Measurements from ENCODE around the gene PRKN. TPM values are rescaled to one million over a fixed set of nuclear protein-coding genes. Genes with fewer than 3 reads are reported as not detected.

PRKN gene
- total RNA-seq, 4 donors from 2014 or later: 6.3 to 11.9 (median 9.5) TPM

- no peak for DNase-seq (ENCODE audit: low spot score in 2 of 2)
- 88 to 91% methylated on average over 2 of the region's 2 CpGs for WGBS, 2 donors
- TF ChIP-seq CTCF (IDR thresholded peaks at IDR 0.05) (no peak), POLR2A (IDR thresholded peaks at IDR 0.05) (no peak)
- no peak overlapping the region for H3K4me3 ChIP-seq (ENCODE audit: low read depth, poor library complexity, severe bottlenecking)
- intact Hi-C loops (cut with DNase I; ENCODE audit: low total_unique reads): no loop called here
Measured at GRCh38 chr6:162710936-162711335, 16.6 kb downstream of the PRKN start.

- 87 to 100% methylated on average over 1 of the region's 1 CpG for WGBS, 2 donors
- H3K4me3 ChIP-seq (ENCODE audit: low read depth, poor library complexity, severe bottlenecking): no peak overlapping the region
- DNase-seq (ENCODE audit: low spot score in 2 of 2): no peak
- intact Hi-C loops (cut with DNase I; ENCODE audit: low total_unique reads): no loop called here
- no peak for TF ChIP-seq CTCF (IDR thresholded peaks at IDR 0.05)
- no peak for TF ChIP-seq POLR2A (IDR thresholded peaks at IDR 0.05)
Measured at GRCh38 chr6:162710419-162710818, 17.1 kb downstream of the PRKN start.

DNA sequence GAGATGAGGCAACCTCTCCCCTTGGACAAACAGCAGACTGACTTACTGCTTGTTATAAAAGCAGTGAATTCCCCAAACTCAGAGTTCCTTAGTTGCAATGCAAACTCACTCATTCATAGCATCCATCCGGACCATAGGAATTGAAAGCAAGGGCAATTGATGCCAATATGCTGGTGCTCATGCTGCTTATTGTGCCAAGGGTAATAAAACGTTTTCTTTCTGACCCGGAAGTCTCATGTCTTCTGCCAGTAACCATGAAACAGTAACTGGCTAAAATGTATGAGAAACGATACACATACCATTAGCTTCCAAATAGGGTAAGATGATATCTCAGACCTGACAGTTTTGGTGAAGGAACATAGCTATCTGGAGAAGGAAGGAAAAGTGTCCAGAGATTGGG, 18.1 kb downstream of the PRKN start:
- H3K4me3 ChIP-seq (ENCODE audit: low read depth, poor library complexity, severe bottlenecking): no peak overlapping the region
- TF ChIP-seq POLR2A (IDR thresholded peaks at IDR 0.05): no peak
- intact Hi-C loops (cut with DNase I; ENCODE audit: low total_unique reads): no loop called here
- DNase-seq (ENCODE audit: low spot score in 2 of 2): no peak
- WGBS, 2 donors: 81 to 89% methylated on average over 4 of the region's 4 CpGs

GRCh38 chr6:162708971-162709370, 18.6 kb downstream of the PRKN start:
- WGBS, 2 donors: 99 to 100% methylated on average over 6 of the region's 6 CpGs
- intact Hi-C loops (cut with DNase I; ENCODE audit: low total_unique reads): no loop called here
- TF ChIP-seq CTCF (IDR thresholded peaks at IDR 0.05): no peak
- no peak for TF ChIP-seq POLR2A (IDR thresholded peaks at IDR 0.05)
- no peak overlapping the region for H3K4me3 ChIP-seq (ENCODE audit: low read depth, poor library complexity, severe bottlenecking)
- DNase-seq (ENCODE audit: low spot score in 2 of 2): no peak

- 39% methylated on average over 6 of the region's 6 CpGs for WGBS, 2 donors
- no peak overlapping the region for H3K4me3 ChIP-seq (ENCODE audit: low read depth, poor library complexity, severe bottlenecking)
- intact Hi-C loops (cut with DNase I; ENCODE audit: low total_unique reads): no loop called here
- DNase-seq (ENCODE audit: low spot score in 2 of 2): peak in 1 of 2 donors; percentile 39
- TF ChIP-seq CTCF (IDR thresholded peaks at IDR 0.05): no peak
- no peak for TF ChIP-seq POLR2A (IDR thresholded peaks at IDR 0.05)
Measured at GRCh38 chr6:162706232-162706631, 21.3 kb downstream of the PRKN start.

DNA sequence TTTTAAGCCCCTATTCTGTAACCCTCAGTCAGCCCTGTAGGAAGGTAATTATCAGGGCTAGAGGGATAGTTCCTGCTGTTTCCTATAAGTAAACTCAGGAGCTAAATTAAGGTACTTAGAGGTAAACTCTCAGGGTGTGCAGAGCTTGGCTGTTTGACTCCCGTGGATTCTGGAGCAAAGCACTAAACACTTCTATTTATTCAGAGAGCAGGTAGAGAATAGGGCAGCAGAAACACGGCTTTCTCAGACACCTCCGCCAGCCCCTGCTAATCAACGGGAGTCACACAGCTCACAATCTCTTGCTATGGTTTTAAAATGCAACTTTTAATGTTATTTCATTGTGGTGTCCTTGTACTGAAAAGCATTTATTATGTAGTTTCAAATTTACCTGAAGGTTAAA, 21.8 kb downstream of the PRKN start:
- TF ChIP-seq POLR2A (IDR thresholded peaks at IDR 0.05) (no peak), CTCF (IDR thresholded peaks at IDR 0.05) (no peak)
- no peak for DNase-seq (ENCODE audit: low spot score in 2 of 2)
- WGBS, 2 donors: 69 to 90% methylated on average over 4 of the region's 4 CpGs
- intact Hi-C loops (cut with DNase I; ENCODE audit: low total_unique reads): no loop called here
- H3K4me3 ChIP-seq (ENCODE audit: low read depth, poor library complexity, severe bottlenecking): no peak overlapping the region
